GM19240 (cell line): Measurements from ENCODE around the gene GPR55.

ENCODE experiments used
- DNase-seq: peaks from one replicate; pipeline ENCODE4 v3.0.0; 2011; ENCODE audit warnings: low spot score; ENCODE audit not compliant: insufficient read length

Gene GPR55

DNA sequence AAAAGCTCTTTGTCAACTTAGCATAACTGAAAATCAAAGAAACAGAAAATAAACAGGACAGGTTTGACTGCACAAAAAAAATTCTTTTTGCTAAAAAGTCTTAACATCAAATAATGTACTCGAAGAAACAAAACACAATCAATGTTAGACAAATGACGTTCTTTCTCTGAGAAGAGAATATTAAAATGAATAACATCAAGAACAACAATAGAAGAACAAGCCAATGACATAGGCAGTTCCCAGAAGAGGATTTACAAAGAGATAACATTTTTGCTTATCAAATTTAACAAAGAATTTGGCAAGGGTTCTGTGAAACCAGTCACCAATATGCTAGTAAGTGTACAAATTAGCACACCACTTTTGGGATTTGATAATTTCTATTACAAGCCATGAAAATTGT, 5.8 kb downstream of the GPR55 start:
- no peak for DNase-seq

- no peak for DNase-seq
Measured at GRCh38 chr2:230916218-230916617, 8.8 kb downstream of the GPR55 start.

DNA sequence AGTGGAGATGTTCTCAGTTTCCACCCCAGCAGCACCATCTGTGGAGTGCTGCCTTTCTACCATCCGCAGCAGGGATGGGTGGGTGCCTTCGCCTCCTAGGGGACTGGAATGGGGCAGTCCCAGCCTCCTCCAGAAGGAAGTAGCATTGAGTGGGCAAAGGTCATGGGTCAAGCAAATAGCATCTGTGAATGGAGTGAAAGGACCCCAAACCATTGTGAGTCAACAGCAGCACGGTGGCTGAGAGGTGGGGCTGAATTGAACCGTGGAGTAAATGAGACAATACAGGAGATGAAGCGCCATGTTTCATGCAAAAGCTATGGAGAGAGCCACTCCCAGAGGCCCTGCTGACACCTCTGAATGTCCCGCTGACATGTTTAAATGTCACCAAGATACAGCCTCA, 9.7 kb downstream of the GPR55 start:
- no peak for DNase-seq

GRCh38 chr2:230914886-230915285, 10.2 kb downstream of the GPR55 start:
- no peak for DNase-seq

- no peak for DNase-seq
Measured at GRCh38 chr2:230913406-230914143, 11.5 kb downstream of the GPR55 start.

- DNase-seq = no peak
Measured at GRCh38 chr2:230912724-230913123, 12.3 kb downstream of the GPR55 start.

GRCh38 chr2:230912046-230912445, 13.0 kb downstream of the GPR55 start:
- DNase-seq = no peak

GRCh38 chr2:230910546-230911177, 14.4 kb downstream of the GPR55 start:
- DNase-seq = no peak

DNA sequence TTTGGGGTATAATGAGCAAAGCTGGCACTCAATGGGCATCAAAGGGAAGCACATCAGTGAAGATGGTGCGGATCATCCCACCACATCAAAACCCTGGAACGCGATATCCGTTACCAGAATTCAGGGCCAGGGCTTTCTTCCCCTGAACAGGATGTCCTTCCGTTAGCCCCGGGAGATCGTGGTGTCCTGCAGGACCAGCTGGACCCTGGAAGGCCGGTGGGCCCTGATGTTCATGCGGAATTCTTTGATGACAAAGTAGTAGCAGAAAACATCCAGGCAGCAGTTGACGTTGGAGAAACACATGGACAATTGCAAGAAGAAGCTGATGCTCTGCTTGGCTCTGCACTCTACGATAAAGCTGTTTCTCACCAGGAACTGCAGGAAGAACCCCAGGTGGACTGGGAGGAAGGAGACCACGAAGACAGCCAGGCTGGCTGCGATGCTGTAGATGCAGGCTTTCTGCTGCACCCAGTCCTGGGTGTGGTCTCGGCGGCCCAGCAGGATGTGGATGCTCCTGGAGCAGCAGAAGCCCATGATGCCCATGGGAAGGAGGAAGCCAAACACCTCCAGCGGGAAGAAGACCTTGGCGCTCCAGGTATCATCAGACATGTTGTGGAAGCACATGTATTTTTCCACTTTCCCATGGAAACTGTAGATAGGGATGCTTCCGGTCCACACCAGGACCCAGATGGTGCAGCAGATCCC, 15.0 kb downstream of the GPR55 start:
- no peak for DNase-seq

- no peak for DNase-seq
Measured at GRCh38 chr2:230908595-230909191, 16.3 kb downstream of the GPR55 start.

- DNase-seq = no peak
Measured at GRCh38 chr2:230908092-230908594, 16.9 kb downstream of the GPR55 start.

DNA sequence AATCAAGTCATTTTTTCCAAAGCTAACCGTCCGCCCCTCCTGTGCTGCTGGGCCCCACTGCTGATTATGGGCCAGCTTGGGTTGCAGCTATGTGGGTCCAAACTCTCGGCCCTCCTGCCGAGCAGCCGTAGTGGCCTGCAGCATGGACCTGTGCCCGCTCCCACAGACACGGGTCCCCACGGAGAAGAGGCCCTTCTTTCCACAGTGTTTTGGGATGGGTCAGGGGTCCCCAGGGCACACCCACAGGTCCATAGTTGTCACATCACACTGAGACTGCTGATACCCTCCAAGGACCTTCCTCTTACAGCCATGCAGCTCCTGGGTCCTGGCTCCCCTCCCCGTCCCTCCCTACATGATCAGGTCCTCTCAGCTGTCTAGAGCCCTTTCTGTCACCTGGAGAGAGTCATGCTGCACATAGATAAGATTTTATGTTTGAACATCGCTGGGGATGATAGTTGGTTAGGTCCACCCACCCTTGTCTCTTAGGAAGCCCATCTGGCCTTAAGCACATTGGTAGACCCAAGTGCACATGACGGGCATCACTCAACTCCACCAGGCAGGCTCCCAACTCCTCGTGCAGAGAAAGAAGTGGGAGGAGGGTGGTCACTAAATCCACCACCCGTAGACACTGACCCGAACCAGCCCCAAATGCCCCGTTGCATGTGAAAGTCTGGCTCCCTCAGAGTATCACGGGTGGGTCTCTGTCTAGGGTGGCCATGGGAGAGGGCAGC, 17.5 kb downstream of the GPR55 start:
- no peak for DNase-seq

DNA sequence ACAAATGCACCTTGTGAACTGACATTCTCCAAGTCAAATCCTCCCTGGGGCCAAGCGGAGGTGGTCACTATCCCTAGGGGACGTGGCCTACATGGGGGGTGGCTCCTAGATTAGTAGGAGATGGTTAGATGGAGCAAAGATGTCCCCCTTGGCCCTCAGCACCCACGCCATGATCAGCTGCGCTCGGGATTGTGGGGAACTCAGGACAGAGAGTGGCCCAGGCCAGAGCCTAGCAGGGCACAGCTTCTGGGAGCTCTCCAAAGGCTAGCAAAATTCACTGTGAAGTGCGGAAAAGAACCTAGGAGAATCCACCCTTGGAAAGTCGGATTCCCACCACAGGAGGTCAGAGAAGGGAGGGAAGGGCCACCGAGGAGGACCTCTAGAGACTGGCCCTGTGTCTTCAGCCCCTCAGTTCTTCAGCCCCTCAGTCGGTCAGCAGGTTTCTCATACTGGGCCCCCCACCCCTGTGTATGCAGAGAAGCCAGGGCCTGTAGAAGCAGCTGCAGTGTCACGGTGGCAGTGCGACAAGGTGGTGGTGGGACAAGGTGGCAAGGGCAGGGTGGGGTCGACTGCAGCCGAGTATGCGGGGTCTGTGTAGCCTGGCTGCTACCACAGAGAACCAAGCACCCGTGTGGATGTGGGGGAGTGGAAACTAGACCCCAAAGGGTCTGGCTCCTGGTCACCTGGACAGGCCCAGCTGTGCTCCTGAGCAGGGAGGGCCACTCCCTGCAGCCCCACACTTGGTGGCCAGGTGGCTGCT, 18.4 kb downstream of the GPR55 start:
- no peak for DNase-seq

DNA sequence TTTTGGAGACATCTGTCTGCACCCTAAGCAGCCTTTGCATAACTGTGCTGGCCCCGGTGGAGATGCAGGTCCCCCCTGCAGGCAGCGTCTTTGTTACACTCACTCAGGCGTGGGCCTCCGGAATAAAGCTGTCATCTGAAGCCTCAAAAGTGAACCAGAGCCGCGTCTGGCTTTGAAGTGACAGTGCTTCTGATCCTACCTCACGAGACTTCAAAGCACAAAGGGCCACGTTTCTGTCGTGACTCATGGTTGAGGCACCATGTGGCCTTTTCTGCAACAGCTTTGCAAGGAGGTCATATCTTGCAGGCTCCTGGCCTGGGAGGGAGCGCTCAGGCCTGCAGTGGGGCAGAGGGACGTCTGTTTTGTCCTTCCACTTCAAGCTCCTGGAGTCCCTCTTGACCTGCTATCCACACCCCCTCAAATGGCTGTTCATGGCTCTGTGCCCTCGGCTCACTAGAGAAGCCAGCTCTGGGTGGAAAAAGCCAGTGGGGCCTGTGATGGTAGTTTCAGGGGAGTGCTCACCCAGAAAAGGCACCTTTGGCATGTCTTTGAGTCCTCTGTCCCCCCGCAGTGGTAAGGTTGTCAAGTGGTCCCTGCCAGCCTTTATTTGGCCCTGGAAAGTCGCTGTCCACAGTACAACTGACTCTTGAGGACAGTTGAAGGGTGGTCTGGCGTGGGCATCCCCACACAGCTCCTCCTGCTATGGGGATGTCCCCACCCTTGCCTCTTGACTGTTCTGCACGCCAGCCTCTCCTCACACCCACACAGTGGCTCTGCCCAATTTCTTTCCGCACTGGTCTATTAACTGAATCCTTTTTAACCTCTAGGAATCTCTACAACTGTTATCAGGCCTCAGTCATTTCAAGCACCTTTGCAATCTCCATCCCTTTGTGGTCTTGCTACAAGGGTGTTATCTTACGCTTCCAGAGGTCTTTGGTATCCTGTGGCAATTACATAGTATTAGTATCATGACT, 19.3 kb downstream of the GPR55 start:
- DNase-seq = no peak

DNA sequence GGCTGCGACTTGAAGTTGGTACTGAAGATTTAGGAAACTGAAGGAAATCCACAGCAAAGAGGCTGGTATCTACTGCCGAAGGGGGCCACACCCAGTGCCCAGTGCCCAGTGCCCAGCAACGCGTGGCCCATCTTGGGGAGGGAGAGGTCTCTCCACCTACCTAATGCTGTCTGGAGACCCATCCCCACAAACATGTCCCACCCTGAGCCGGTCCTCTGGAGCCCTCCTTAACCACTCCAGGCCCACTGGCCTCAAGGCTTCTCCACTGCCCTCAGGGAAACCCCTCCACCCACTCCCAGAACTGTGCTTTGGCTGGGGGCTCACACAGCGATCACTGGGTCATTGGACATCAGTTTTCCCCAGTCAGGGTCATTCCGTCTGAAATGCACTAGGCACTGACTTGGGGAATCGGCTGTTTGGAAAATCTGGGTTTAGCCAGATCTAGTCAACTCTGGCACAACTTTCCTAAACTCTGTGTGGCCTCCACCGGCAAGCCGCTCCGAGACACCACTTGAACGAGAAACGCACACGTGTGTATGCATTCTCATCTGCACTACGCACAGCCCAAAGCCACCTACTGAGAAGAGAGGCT, 20.1 kb downstream of the GPR55 start:
- no peak for DNase-seq

DNA sequence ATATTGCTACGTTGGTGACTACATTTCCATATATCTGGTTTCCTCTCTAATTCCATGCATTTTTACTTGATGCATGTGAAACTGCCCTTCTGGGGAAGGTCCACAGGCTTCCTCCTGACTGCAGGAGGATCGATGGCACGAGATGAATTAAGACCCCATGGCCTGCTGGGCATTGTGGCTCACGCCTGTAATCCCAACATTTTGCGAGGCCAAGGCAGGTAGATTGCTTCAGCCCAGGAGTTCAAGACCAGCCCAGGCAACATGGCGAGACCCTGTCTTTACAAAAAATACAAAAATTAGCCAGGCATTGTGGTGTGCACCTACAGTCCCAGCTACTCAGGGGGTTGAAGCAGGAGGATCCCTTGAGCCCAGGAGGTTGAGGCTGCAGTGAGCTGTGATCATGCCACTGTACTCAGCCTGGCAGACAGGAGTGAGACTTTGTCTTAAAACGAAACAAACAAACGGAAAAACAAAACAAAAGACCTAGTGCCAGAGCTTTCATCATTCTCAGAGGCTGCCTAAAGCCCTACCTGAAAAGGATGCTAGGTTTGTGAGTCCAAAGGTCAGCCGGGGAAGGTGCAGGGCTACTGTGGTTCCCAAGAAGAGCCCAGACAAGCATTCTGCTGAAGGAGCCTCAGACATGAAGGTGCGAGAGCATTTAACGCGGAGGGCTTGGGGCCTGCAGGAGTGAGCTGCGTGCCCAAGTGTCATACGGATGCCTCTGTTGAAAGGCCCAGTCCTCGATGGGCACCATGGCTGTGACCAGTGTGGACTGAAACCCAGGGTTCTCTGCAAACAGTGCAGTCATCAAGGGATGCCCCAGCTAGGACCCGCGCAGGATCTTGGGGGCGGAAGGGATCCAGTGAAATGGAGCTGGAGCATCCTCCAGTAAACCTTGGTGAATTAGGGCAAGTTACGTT, 21.6 kb downstream of the GPR55 start:
- DNase-seq = no peak

GRCh38 chr2:230902180-230902899, 22.7 kb downstream of the GPR55 start:
- peak; percentile 81 for DNase-seq
